Tibial nerve (tissue), 4 donors: ENCODE results near the gene TMEM156.

Source experiments
- CTCF ChIP-seq, 5 experiments: fragments of 200-600 bp in 3 of 5; fragments of 450-650 bp in 2 of 5; sonication (generic) in 3 of 5; IDR thresholded peaks; one replicate each; pipeline ENCODE4 v1.5.1; 2016 to 2019; ENCODE audit warnings: antibody characterized with exemption in 5 of 5, mild to moderate bottlenecking in 3 of 5, moderate library complexity in 2 of 5
- EP300 ChIP-seq, 2 donors: sonication (generic); formaldehyde crosslinking; IDR thresholded peaks; one replicate each; pipeline ENCODE4 v1.6.1; 2017; ENCODE audit warnings: antibody characterized with exemption in 2 of 2, mild to moderate bottlenecking in 1 of 2
- POLR2A ChIP-seq, 2 donors: fragments of 450-650 bp; IDR thresholded peaks; one replicate each; pipeline ENCODE4 v1.6.1; 2017; ENCODE audit warnings: antibody characterized with exemption in 2 of 2, mild to moderate bottlenecking in 2 of 2, moderate library complexity in 2 of 2

GRCh38 chr4:38976308-38976707, 55.9 kb downstream of the TMEM156 start:
- TF ChIP-seq CTCF (IDR thresholded peaks at IDR 0.05): no peak
- no peak for TF ChIP-seq POLR2A (IDR thresholded peaks at IDR 0.05)
- no peak for TF ChIP-seq EP300 (IDR thresholded peaks at IDR 0.05)
